Midbrain (tissue), 1 donor: ENCODE data around the gene PLBD1.

Experiments
- DNase-seq: peaks from one replicate; lab custom pipeline; 2025; lab: John Stamatoyannopoulos, UW

The PLBD1 gene

GRCh38 chr12:14505626-14506596, 61.8 kb downstream of the PLBD1 start:
- DNase-seq, result no peak

GRCh38 chr12:14495326-14495725, 72.4 kb downstream of the PLBD1 start:
- no peak for DNase-seq

DNA sequence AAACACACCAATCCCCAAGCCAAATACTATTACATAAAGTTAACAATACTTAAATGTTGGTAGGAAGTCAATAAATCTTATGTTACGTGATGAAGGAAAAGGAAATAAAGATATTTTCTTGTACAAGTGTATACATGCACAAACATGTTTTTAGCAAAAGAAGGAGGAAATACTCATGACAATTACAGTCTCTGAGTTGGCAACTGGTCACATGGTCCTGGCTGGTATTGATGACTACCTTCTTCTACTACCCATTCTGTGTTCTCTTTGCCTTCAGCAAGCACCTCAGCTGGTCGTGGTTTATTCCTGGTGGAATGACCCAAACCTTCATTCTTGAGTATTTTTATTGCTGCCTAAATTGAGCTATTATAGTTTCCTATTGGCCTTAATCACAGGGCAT, 84.8 kb downstream of the PLBD1 start:
- no peak for DNase-seq

GRCh38 chr12:14482361-14482760, 85.3 kb downstream of the PLBD1 start:
- DNase-seq, result no peak

GRCh38 chr12:14481201-14481600, 86.5 kb downstream of the PLBD1 start:
- no peak for DNase-seq

- DNase-seq, result no peak
Measured at GRCh38 chr12:14479004-14479403, 88.7 kb downstream of the PLBD1 start.

DNA sequence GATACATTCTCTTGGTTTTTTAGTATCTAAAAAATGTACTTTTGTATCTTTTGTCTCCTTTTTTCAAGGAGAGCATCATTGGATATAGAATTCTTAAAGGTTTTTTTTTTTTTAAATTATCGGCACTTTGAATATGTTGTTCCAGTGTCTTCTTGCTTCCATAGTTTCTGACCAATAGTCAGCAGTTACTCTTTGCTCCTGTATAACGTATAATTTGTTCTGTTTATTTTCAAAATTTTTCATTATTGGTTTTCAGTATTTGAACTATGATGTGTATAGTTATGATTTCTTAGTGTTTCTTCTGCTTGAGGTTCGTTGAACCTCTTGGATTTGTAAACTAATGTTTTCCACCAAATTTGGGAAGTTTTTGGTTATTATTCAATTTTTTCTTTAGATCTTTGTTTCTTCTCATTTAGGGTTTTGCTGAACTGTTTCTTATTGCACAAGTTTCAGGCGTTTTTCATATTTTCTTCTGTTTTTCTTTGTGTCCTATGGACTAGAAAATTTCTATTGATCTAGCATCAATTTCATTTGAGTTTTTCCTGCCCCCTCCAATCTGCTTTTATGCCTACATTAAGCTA, 93.9 kb downstream of the PLBD1 start:
- DNase-seq, result no peak

- no peak for DNase-seq
Measured at GRCh38 chr12:14471497-14471896, 96.2 kb downstream of the PLBD1 start.

DNA sequence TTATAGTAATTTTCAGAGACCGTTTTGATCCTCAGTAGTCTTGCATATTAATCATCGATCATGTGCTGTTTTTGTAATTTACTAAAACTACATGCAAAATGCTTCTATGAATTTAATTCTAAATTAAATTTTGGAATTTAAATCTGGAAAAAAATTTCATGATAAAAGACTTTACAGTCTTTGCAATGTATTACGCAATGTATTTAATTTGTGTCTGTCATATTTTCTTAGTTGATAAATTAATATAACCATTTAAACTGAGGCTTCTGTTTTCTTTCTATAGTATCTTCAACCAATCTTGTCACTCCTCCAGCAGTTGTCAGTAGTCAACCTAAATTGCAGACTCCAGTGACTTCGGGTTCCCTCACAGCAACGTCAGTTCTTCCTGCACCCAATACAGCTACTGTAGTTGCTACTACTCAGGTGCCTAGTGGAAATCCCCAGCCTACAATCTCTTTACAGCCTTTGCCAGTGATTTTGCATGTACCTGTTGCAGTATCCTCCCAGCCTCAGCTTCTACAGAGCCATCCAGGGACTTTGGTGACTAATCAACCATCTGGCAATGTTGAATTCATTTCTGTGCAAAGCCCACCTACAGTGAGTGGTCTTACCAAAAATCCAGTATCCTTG, 107.4 kb downstream of the PLBD1 start:
- no peak for DNase-seq

DNA sequence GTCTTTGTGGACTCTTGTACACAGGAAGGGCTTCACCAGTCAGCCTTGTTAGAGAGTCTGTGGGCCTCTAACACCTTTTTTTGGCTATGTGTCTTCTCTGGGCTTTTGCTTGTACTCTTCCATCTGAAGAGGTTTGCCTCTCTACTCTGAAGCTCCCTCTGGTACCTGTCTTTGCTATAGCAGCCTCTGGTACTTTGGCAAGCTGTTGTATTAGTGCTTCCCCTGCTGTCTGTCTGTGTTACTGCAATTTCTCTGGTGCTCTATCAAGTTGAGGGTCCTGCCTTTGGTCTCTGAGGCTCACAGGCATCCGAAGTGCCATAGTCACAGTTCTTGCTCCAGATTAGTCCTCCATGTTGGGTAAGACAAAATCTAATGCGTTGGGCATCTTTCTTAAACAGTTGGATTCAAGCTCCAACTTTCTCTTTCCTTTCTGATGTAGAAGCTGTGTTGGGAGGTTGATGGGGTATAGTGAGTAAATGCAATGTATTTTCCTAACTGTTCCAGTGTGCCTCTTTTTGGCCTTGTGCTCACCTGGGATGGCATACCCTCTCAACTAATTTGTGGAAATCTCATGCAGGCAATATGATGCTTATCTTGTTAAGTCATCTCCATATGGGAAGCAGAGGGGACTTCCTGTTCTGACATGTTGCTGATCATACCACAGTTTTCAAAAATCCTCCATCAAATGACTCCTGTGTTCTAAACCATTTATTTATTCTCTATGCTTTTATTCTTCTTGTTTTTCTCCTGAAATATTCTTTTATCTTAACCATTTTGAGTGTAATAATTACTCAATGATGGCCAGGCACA, 113.4 kb downstream of the PLBD1 start:
- no peak for DNase-seq
